ENCODE results near the gene CD6. TPM values are rescaled to one million over a fixed set of nuclear protein-coding genes. Genes with fewer than 3 reads are reported as not detected.

CD6 gene
- total and polyA plus RNA-seq, 3 donors from 2014 or later = 0.87 to 3.1 (median 1.6) TPM

GRCh38 chr11:61027141-61027840 lies 55.8 kb downstream of the CD6 start:
- Histone ChIP-seq H3K36me3 (ENCODE audit: low read depth, missing control alignments) (no peaks in the 10 kb centered on the region), H3K9me3 (no peaks in the 10 kb centered on the region), H3K27me3 (no peaks in the 10 kb centered on the region), H3K4me3 (no peak overlapping the region), H3K27ac (no peak overlapping the region), H3K4me1 (peaks cover 7% of the 10 kb centered on the region)
- intact Hi-C loops (cut with DNase I; ENCODE audit: low total_unique reads) = no loop called here
- no peak for DNase-seq
- 80 to 89% methylated on average over 17 of the region's 17 CpGs for WGBS, 2 donors
- TF ChIP-seq CTCF (IDR thresholded peaks at IDR 0.05) (no peak), POLR2A (IDR thresholded peaks at IDR 0.05) (no peak)

- WGBS, 2 donors = 76 to 79% methylated on average over 7 of the region's 7 CpGs
- intact Hi-C loops (cut with DNase I; ENCODE audit: low total_unique reads) = no loop called here
- Histone ChIP-seq H3K4me1 (peaks cover 7% of the 10 kb centered on the region), H3K36me3 (ENCODE audit: low read depth, missing control alignments) (no peaks in the 10 kb centered on the region), H3K9me3 (no peaks in the 10 kb centered on the region), H3K4me3 (no peak overlapping the region), H3K27me3 (no peaks in the 10 kb centered on the region), H3K27ac (no peak overlapping the region)
- no peak for DNase-seq
- TF ChIP-seq CTCF (IDR thresholded peaks at IDR 0.05) (no peak), POLR2A (IDR thresholded peaks at IDR 0.05) (no peak)
These were observed 56.8 kb downstream of the CD6 start for GRCh38 chr11:61028135-61028729.

GRCh38 chr11:61032824-61033223 lies 61.3 kb downstream of the CD6 start:
- H3K9me3 ChIP-seq = no peaks in the 10 kb centered on the region
- 90 to 95% methylated on average over 2 of the region's 2 CpGs for WGBS, 2 donors
- H3K27ac ChIP-seq = no peak overlapping the region
- no peak for TF ChIP-seq POLR2A (IDR thresholded peaks at IDR 0.05)
- no peak for TF ChIP-seq CTCF (IDR thresholded peaks at IDR 0.05)
- no peak for DNase-seq
- no peaks in the 10 kb centered on the region for H3K36me3 ChIP-seq (ENCODE audit: low read depth, missing control alignments)
- intact Hi-C loops (cut with DNase I; ENCODE audit: low total_unique reads) = no loop called here
- H3K4me3 ChIP-seq = no peak overlapping the region
- H3K4me1 ChIP-seq = no peaks in the 10 kb centered on the region
- no peaks in the 10 kb centered on the region for H3K27me3 ChIP-seq

- TF ChIP-seq POLR2A (IDR thresholded peaks at IDR 0.05) (no peak), CTCF (IDR thresholded peaks at IDR 0.05) (no peak)
- no peak for DNase-seq
- Histone ChIP-seq H3K27ac (no peak overlapping the region), H3K9me3 (no peaks in the 10 kb centered on the region), H3K4me3 (no peak overlapping the region), H3K27me3 (no peaks in the 10 kb centered on the region), H3K36me3 (ENCODE audit: low read depth, missing control alignments) (no peaks in the 10 kb centered on the region), H3K4me1 (no peaks in the 10 kb centered on the region)
- intact Hi-C loops (cut with DNase I; ENCODE audit: low total_unique reads) = no loop called here
- WGBS, 2 donors = 94 to 100% methylated on average over 4 of the region's 4 CpGs
These were observed 61.9 kb downstream of the CD6 start for GRCh38 chr11:61033417-61033816.

- no peak overlapping the region for H3K27ac ChIP-seq
- 85 to 88% methylated on average over 4 of the region's 4 CpGs for WGBS, 2 donors
These were observed 62.6 kb downstream of the CD6 start for GRCh38 chr11:61034111-61034510.

More at GRCh38 chr11:61034111-61034510, 62.6 kb downstream of the CD6 start:
- TF ChIP-seq POLR2A (IDR thresholded peaks at IDR 0.05) = no peak
- TF ChIP-seq CTCF (IDR thresholded peaks at IDR 0.05) = no peak
- Histone ChIP-seq H3K9me3 (no peaks in the 10 kb centered on the region), H3K27me3 (no peaks in the 10 kb centered on the region), H3K36me3 (ENCODE audit: low read depth, missing control alignments) (no peaks in the 10 kb centered on the region), H3K4me3 (no peak overlapping the region), H3K4me1 (no peaks in the 10 kb centered on the region)
- intact Hi-C loops (cut with DNase I; ENCODE audit: low total_unique reads) = no loop called here
- DNase-seq = no peak
